ENCODE data around the gene TEX9. TPM values are rescaled to one million over a fixed set of nuclear protein-coding genes. Genes with fewer than 3 reads are reported as not detected.
"Not testable (repeated sequence)": the region's sequence is repeated elsewhere in the genome, so short reads cannot be mapped to it uniquely, and the experiment has no call there.

TEX9 gene
- total and polyA plus RNA-seq, 12 donors, result 3.5 to 18.3 (median 8.6) TPM

- H3K36me3 ChIP-seq (replicated peaks in 1 of 2), result no peaks in the 10 kb centered on the region
- no peaks in the 10 kb centered on the region for H3K27me3 ChIP-seq
- TF ChIP-seq CTCF (IDR thresholded peaks at IDR 0.05) (no peak), POLR2A (IDR thresholded peaks at IDR 0.05) (no peak)
- H3K9me3 ChIP-seq (replicated peaks in 1 of 3), result no peaks in the 10 kb centered on the region
- intact Hi-C loops (cut with DNase I), result no loop called here
- H3K4me3 ChIP-seq, result no peak overlapping the region
- H3K27ac ChIP-seq, result no peak overlapping the region
- DNase-seq, result no peak
- H3K4me1 ChIP-seq (replicated peaks in 1 of 2), result no peaks in the 10 kb centered on the region
These were observed 45.5 kb downstream of the TEX9 start for GRCh38 chr15:56410721-56411120.

GRCh38 chr15:56411122-56411749 lies 46.0 kb downstream of the TEX9 start:
- no peak overlapping the region for H3K4me3 ChIP-seq
- no peaks in the 10 kb centered on the region for H3K4me1 ChIP-seq (replicated peaks in 1 of 2)
- DNase-seq, result no peak
- TF ChIP-seq CTCF (IDR thresholded peaks at IDR 0.05) (no peak), POLR2A (IDR thresholded peaks at IDR 0.05) (no peak)
- no peak overlapping the region for H3K27ac ChIP-seq
- no peaks in the 10 kb centered on the region for H3K9me3 ChIP-seq (replicated peaks in 1 of 3)
- WGBS, 4 donors, result 79 to 92% (median 84%) methylated on average over 2 of the region's 2 CpGs
- intact Hi-C loops (cut with DNase I), result no loop called here
- no peaks in the 10 kb centered on the region for H3K36me3 ChIP-seq (replicated peaks in 1 of 2)
- H3K27me3 ChIP-seq, result no peaks in the 10 kb centered on the region

GRCh38 chr15:56413114-56413733 lies 48.0 kb downstream of the TEX9 start:
- H3K4me1 ChIP-seq (replicated peaks in 1 of 2); intact Hi-C loops (cut with DNase I); H3K9me3 ChIP-seq (replicated peaks in 1 of 3); DNase-seq; H3K4me3 ChIP-seq; H3K36me3 ChIP-seq (replicated peaks in 1 of 2); H3K27me3 ChIP-seq; H3K27ac ChIP-seq: not testable (repeated sequence)
- 87 to 100% (median 92%) methylated on average over 1 of the region's 1 CpG for WGBS, 4 donors

GRCh38 chr15:56425276-56425675 lies 60.0 kb downstream of the TEX9 start:
- TF ChIP-seq CTCF (IDR thresholded peaks at IDR 0.05) (no peak), POLR2A (IDR thresholded peaks at IDR 0.05) (no peak)
- Histone ChIP-seq H3K9me3 (replicated peaks in 1 of 3) (no peaks in the 10 kb centered on the region), H3K4me3 (no peak overlapping the region), H3K4me1 (replicated peaks in 1 of 2) (no peaks in the 10 kb centered on the region), H3K27me3 (no peaks in the 10 kb centered on the region), H3K36me3 (replicated peaks in 1 of 2) (no peaks in the 10 kb centered on the region), H3K27ac (no peak overlapping the region)
- no peak for DNase-seq
- intact Hi-C loops (cut with DNase I), result loop anchor here (5.0 to 10.0 kb wide), 2 partner anchors 170 to 178 kb away; no protein-coding TSS in a partner anchor

- TF ChIP-seq POLR2A (IDR thresholded peaks at IDR 0.05) (no peak), CTCF (IDR thresholded peaks at IDR 0.05) (no peak)
- no peaks in the 10 kb centered on the region for H3K27me3 ChIP-seq
- H3K4me1 ChIP-seq (replicated peaks in 1 of 2), result no peaks in the 10 kb centered on the region
- WGBS, 4 donors, result 96 to 100% (median 98%) methylated on average over 1 of the region's 1 CpG
- no peak overlapping the region for H3K4me3 ChIP-seq
- H3K9me3 ChIP-seq (replicated peaks in 1 of 3), result no peaks in the 10 kb centered on the region
- no peak overlapping the region for H3K27ac ChIP-seq
- no peaks in the 10 kb centered on the region for H3K36me3 ChIP-seq (replicated peaks in 1 of 2)
- intact Hi-C loops (cut with DNase I), result loop anchor here (5.0 to 10.0 kb wide), 2 partner anchors 171 to 179 kb away; no protein-coding TSS in a partner anchor
- DNase-seq, result no peak
These were observed 60.8 kb downstream of the TEX9 start for GRCh38 chr15:56425976-56426375.
